GM19035 (cell line): ENCODE results near the gene FZD2.
A peak's percentile ranks its signal among the peaks of the same experiment; 100 is the strongest.
"Not testable (repeated sequence)": the region's sequence is repeated elsewhere in the genome, so short reads cannot be mapped to it uniquely, and the experiment has no call there.

ENCODE experiments used
- ATAC-seq: cut with Tn5 transposase; IDR thresholded peaks from one replicate; pipeline ENCODE4 v1.9.1; 2021; ENCODE audit not compliant: unreplicated experiment

FZD2 gene

DNA sequence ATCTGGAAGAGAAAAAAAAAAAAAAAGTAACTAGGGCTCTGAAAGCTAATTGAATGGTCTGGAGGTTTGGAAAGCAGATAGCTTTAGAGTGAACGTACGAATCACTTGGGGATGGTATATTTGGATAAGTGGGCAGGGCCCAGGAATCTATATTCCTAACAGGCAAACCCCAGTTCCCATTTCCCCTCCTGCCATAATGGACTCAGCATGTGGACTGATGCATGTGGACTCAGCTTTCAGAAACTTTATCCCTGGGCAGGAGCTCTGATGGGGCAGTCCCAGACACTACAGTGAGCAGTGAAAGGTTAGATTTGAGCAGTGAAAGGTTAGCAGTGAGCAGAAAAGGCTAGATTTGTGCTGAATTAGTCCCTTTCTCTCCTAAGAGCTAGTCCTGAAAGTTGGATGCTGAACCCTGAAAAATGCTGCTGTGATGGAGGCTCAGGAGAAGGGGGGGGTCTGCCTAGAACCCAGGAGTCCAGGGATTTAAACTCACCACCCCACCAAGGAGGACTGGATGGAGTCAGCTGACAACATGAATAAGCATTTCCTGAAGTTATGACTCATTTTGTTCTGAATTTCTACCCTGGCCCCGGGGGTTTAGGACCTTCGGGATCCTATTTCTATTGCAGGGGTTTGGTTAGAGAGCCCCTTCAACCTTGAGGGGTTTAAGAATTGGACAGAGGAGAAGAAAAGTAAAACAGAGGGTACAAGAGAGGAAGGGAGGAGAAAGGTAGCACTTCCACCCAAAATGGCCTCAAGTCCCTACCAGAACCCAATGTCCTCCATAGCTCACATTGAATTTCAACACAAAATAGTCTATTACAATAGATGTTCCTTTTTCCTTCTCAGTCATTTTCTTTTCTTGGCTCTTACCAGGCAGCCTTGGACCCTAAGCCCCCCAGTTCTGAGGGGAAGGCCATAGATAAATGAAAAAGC lies 10.3 kb upstream of the FZD2 start:
- no peak for ATAC-seq

DNA sequence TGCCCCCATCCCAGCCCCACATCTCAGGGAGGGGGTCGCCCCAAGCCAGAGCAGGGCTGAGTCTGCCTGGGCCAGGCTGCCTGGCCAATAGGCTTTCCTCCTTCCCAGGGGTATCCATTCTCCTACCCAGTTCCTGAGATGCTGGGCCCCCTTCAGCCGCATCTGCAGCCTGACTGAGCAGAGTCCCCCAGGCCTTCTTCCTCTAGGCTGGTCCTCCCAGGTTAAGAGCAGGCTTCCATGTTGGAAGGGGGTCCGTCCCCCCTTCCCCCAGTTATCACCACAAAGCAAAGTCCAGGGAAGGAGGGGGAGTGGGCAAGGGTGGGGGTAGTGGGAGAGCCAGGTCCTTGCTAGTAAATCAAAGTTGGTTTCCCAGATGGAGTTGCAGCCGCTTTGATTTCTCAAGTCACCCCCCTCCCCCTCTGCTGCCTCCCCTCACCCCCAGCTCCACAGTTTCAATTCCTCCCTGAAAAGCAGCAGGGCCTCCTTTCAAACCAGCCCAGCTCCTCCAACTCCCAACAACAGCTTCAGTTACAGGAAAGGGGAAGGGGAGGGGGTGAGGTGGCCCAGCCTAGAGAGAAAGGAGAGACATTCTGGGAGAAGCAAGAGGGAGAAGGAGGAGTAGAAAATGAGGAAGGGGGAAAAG lies 9.5 kb upstream of the FZD2 start:
- no peak for ATAC-seq

DNA sequence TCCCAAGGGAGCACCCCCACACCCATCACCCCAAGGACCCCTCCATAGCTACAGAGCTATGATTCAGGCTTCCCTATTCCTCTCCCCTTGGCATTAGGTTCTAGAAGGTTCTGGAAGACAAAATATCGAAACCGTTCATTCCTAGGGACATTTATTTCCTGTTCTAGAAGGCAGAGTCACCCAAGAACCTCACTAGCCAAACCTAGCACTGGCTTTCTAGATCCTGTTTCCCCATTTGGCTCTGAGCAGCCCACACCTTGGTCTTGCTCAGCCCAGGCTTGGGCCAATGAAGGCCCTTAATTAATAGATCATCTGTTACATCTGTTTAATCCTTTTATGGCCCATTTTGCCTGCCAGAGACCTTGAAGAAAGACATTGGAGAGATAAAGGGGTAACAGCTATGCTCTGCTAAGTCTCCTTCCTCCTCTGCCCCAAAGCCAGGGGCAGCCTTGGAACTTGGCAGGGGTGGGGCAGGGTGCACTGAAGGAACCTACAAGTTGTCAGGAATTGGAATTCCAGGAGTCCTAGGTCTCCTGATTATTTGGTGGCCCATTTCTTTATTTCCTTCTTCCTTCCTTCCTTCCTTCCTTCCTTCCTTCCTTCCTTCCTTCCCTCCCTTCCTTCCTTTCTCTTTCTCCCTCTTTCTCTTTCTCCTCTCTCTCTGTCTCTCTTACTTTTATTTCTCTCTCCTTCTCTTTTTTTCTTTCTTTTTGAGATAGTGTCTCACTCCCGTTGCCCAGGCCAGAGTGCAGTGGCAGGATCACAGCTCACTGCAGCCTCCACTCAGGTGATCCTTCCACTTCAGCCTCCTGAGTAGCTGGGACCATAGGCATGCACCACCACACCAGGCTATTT lies 8.7 kb upstream of the FZD2 start:
- ATAC-seq, result no peak

DNA sequence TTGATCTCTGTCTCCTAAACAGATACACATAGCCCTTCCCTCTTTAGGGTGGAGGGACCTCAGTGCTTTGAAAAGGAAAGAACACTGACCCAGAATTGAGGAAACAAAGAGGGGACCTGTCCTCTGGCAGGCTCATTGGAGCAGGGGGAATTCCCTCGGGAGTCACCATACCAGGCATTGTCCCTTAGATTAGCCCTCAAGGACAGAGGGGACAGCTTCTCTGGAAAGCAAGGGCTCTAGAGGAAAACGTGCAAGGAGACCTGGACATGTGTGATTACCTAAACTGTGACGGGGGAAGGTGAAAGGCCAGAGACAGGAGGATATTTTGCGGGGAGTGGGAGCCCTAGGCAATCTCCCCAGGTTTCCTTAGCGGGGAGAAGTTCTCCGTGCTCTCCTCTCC lies 7.6 kb upstream of the FZD2 start:
- ATAC-seq, result no peak

DNA sequence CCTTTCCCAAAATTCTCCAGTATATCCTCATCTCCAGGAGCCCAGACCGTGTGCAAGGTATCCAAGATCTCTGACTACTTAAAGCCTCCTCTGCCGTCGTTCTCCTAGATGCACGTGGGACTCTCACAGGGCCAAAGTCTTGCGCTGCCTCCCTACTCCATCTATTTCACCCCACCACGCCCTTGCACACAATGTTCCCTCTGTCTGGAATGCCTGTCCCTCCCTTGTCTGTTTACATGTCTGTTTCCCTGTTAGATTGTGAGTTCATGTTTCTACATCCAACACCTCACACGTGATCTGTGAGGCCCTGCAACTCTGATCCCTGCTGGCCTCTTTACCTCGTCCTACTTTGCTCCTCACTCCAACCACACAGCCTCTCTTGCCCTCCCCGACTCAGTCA lies 4.9 kb upstream of the FZD2 start:
- no peak for ATAC-seq

DNA sequence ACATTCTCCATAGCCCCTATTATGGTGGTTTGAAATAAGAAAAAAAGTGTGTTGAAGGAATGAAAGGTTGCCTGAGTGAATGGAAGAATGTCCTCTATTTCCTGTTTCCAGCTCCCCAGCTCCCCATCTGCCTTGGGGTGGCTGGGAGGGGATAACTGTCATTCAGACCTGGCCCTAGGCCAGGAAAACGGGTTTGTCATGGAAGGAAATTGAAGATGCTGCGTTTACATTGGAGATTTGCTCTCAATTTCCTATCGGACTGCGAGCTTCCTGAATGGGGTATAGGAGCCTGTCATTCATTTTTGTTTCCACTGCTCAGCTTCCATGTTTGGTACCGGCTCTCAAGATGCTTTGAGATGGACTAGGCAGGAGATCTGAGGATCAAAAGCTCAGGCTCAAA lies 2.2 kb upstream of the FZD2 start:
- no peak for ATAC-seq

DNA sequence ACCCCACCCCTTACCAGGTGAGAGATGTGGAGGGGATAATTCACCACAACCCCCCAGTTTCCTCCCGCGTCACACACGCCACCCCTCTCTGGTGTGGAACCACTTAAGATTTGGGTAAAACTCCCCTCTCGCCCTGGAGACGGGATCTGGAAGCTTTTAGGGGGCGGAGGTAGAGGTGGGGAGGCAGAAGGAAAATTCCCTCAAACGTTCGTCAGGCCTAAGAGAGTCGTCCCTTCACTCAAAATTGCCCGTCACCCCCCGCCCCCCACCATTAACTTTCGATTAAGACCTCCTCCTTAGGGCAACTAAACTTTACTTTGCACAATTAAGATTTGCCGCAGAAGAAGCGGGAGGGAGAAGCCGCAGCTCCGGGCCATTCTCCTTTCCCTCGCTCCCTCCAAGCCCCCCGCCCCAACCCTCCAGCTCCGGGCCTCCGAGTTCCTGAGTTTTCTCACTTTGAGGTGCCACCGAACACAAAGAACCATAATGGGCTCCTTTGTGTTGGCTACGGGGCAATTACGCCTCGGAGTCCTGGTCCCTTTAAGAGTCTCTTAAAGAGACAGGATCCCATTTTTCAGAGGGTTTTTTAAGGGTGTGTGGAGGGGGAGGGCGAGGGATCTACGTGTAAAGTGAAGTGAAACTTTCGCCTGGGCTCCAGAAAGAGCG lies 985 bp upstream of the FZD2 start:
- ATAC-seq, result peak; percentile 58

DNA sequence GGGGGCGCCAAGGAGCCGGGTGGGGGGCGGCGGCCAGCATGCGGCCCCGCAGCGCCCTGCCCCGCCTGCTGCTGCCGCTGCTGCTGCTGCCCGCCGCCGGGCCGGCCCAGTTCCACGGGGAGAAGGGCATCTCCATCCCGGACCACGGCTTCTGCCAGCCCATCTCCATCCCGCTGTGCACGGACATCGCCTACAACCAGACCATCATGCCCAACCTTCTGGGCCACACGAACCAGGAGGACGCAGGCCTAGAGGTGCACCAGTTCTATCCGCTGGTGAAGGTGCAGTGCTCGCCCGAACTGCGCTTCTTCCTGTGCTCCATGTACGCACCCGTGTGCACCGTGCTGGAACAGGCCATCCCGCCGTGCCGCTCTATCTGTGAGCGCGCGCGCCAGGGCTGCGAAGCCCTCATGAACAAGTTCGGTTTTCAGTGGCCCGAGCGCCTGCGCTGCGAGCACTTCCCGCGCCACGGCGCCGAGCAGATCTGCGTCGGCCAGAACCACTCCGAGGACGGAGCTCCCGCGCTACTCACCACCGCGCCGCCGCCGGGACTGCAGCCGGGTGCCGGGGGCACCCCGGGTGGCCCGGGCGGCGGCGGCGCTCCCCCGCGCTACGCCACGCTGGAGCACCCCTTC lies 484 bp downstream of the FZD2 start:
- ATAC-seq, result no peak

DNA sequence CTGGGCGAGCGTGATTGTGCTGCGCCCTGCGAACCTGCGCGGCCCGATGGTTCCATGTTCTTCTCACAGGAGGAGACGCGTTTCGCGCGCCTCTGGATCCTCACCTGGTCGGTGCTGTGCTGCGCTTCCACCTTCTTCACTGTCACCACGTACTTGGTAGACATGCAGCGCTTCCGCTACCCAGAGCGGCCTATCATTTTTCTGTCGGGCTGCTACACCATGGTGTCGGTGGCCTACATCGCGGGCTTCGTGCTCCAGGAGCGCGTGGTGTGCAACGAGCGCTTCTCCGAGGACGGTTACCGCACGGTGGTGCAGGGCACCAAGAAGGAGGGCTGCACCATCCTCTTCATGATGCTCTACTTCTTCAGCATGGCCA lies 1.0 kb downstream of the FZD2 start:
- ATAC-seq, result no peak

DNA sequence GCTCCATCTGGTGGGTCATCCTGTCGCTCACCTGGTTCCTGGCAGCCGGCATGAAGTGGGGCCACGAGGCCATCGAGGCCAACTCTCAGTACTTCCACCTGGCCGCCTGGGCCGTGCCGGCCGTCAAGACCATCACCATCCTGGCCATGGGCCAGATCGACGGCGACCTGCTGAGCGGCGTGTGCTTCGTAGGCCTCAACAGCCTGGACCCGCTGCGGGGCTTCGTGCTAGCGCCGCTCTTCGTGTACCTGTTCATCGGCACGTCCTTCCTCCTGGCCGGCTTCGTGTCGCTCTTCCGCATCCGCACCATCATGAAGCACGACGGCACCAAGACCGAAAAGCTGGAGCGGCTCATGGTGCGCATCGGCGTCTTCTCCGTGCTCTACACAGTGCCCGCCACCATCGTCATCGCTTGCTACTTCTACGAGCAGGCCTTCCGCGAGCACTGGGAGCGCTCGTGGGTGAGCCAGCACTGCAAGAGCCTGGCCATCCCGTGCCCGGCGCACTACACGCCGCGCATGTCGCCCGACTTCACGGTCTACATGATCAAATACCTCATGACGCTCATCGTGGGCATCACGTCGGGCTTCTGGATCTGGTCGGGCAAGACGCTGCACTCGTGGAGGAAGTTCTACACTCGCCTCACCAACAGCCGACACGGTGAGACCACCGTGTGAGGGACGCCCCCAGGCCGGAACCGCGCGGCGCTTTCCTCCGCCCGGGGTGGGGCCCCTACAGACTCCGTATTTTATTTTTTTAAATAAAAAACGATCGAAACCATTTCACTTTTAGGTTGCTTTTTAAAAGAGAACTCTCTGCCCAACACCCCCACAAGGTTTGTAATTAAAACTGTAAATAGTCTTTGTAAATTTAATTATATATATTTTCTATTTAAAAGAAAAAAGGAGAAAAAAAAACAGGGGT lies 1.7 kb downstream of the FZD2 start:
- no peak for ATAC-seq

DNA sequence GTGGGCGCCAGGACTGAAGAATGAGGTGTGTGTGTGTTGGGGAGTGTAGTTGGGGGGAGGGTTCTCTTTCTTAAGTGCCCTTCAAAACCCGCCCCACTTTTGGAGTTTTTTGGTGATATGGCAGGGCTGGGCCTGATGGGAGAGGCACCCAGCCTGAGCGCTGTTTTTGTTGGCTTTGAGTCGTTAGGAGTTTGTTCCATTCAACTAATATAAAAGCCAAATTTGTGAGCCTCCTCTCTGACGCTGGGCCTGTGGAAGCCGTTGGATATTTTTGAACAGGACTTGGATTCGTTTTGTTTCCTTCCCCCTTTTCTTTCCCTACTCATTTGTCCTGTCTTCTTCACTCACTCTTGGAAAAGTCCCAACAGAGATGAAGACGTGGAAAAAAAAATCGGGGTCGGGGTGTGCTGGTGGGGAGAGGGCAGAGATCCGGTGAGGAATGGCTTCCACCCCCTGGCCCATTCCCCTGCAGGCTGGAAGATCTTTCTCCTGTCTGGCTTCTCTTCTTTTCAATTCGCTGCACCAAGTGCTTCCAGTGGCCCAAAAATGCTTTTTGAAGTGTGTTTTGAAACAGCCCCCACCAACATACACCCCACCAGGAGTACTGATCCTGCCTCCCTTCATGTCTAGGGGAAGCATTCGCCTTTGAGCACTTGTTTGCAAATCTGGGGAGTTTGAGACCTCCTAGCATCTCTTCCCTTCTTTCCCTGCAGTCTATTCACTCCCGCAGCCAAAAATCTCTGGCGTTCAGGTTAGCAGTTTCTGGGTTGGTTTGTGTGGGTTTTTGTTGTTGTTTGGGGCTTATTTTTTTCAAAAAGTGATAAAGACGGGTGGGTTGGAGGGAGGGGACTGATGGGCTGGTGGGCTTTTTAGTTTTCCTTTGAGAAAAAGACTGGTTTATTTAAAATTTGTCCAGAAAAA lies 2.6 kb downstream of the FZD2 start:
- ATAC-seq, result no peak

DNA sequence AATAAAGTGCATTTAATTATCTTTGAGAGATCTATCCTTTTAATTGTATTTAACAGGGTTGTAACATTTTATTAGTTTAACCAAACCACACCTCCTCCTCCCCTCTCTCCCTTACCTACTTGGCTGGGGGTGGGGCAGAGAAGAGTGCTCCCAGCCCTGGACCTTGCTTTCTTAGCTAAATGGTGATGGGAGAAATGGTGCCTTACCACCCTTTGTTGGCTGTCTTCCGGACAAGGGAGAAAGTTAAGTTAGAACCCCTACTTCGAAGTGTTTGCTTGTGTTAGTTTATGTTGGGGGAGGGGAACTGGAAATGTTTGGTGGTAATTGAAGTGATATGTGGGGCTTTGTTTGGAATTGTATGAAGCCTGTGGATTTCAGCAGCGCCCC lies 3.9 kb downstream of the FZD2 start:
- no peak for ATAC-seq

DNA sequence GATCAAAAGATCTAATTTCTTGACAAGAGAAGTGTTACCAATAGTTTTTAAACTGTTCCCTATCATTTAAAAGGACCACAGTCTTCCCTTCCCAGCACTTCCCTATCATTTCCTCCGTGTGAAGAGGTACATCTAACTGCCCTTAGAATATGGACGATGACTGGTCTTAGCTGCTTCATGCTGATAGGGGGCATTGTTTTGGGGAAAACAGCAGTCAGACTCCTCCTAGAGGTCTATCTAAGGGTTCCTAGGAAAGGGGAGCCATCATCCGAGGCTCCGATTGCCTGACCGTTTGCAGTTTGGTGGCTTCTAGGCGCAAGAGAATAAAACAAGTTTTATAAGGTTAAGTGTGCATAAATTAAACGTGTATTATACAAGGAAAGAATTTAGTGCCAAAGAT lies 7.1 kb downstream of the FZD2 start:
- ATAC-seq, result no peak

DNA sequence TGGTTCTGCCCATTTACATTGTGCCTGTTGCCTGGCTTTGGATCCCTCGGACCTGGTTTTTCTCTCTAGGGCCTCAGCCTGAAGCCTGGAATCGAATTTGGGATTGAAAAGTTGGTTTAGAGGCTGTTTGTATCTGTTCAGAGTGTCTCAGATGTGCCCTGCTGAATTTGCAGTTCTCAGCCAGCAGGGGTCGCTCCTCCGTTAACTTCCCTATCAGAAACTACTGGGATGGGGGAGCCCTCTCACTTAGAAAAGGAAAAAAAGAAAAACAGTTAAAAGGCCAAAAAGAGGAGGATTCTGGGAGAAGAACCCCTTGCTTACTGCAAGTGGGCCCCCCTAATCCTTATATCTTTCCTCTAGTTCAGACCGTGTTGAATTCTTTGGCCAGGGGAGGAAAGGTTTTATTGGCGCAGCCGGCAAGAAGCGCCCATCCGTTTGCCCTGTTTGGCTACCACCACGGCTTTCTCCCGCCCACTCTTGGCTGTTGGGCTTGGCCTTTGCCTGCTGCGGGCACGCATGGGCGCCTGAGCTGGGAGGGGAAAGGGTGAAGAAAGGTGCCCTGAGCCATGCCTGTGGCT lies 8.7 kb downstream of the FZD2 start:
- ATAC-seq, result no peak

DNA sequence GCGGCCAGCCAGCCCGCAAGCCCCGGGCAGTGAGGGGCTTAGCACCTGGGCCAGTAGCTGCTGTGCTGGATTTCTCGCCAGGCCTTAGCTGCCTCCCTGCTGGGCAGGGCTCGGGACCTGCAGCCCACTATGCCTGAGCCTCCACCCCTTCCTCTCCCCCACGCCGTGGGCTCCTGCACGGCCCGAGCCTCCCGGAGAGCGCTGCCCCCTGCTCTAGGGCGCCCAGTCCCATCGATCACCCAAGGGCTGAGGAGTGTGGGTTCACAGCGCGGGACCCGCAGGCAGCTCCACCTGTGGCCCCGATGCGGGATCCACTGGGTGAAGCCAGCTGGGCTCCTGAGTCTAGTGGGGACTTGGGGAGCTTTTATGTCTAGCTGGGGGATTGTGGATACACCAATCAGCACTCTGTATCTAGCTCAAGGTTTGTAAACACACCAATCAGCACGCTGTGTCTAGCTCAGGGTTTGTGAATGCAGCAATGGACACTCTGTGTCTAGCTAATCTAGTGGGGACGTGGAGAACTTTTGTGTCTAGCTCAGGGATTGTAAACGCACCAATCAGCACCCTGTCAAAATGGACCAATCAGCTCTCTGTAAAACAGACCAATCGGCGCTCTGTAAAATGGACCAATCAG lies 11.1 kb downstream of the FZD2 start:
- not testable (repeated sequence) for ATAC-seq

DNA sequence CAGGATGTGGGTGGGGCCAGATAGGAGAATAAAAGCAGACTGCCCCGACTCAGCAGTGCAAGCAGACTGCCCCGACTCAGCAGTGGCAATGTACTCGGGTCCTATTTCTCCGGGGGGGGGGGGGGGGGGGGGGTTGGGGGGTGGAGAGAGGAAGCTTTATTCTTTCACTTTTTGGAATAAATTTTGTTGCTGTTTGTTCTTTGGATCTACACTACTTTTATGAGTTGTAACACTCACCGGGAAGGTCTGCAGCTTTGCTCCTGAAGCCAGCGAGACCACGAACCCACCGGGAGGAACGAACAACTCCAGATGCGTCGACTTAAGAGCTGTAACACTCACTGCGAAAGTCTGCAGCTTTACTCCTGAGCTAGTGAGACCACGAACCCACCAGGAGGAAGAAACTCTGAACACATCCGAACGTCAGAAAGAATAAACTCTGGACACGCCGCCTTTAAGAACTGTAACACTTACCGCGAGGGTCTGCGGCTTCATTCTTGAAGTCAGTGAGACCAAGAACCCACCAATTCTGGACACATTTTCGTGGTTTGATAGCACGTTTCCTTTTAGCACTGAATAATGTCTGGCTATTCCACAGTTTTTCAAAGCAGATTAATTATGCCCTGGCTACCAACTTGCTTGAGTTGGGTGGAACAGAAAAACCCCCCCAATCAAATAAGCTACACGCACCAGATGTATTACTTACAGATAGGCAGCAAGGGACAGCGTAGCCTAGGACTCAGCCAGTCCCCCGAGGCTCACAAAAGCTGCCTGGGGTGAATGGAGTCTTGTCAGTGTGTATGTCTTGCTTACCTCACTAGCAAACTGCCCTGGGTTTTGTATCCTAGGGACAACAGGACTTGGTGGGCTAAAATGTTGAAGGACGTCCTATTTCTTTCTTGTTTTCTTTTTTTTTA lies 11.9 kb downstream of the FZD2 start:
- ATAC-seq, result no peak

DNA sequence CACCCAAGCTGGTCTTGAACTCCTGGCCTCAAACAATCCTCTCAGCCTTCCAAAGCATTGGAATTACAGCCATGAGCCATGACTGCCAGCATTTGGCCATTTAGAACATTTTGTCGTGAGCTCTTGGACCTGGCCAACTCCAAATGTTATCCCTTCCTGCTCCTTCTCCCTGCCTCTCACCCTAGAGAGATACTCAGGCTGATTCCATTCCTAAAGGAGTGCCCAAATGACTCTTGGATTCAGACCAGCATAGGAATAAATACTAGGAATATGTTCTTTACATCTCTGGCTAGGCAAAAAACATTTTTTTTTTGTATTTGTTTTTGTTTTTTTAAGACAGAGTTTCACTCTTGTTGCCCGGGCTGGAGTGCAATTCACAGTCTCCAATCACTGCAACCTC lies 15.5 kb downstream of the FZD2 start:
- no peak for ATAC-seq
